Panc1 (cell line): ENCODE data around the gene ORMDL2. TPM values are rescaled to one million over a fixed set of nuclear protein-coding genes. Genes with fewer than 3 reads are reported as not detected.

Source experiments
- ATAC-seq: fragments of 200-7000 bp; cut with Tn5 transposase; 2 replicates; pipeline ENCODE4 v1.9.1; 2020; ENCODE audit warnings: mild to moderate bottlenecking, moderate library complexity
- BruUV-seq: library from RNA; stranded (reverse); fragments of 400-500 nt; replicated peaks from 2 replicates; lab custom pipeline; 2021; lab: Mats Ljungman, UMichigan
- CTCF ChIA-PET: fragments of 300-600 bp; sonication (Branson Sonifier 250); formaldehyde crosslinking; loops from one replicate; lab custom pipeline; 2022; ENCODE audit warnings: antibody characterized with exemption; lab: Charles Lee
- POLR2A ChIA-PET: fragments of 300-600 bp; sonication (Branson Sonifier 250); formaldehyde crosslinking; loops from one replicate; lab custom pipeline; 2022; ENCODE audit warnings: antibody characterized with exemption; lab: Charles Lee
- DNase-seq: peaks from one replicate; pipeline ENCODE4 v3.0.0-alpha.2; 2010; ENCODE audit warnings: low read depth, low spot score
- H3K27ac ChIP-seq: 2 replicates; pipeline ENCODE4 v1.5.1; 2011; ENCODE audit warnings: mild to moderate bottlenecking, low read length, inconsistent platforms
- H3K27me3 ChIP-seq: fragments of 200-500 bp; sonication (Bioruptor generic); 2 replicates; pipeline ENCODE4 v1.6.0; 2014; ENCODE audit warnings: low read length, inconsistent platforms; ENCODE audit not compliant: control insufficient read depth, insufficient read depth
- H3K36me3 ChIP-seq: fragments of 200-500 bp; sonication (Bioruptor generic); 2 replicates; pipeline ENCODE4 v1.5.1; 2014; ENCODE audit warnings: inconsistent platforms, mild to moderate bottlenecking, low read length, moderate library complexity; ENCODE audit not compliant: control insufficient read depth, insufficient read depth
- H3K4me1 ChIP-seq: 2 replicates; pipeline ENCODE4 v1.5.1; 2011; ENCODE audit warnings: inconsistent platforms, mild to moderate bottlenecking, low read length, moderate library complexity; ENCODE audit not compliant: control insufficient read depth, insufficient read depth
- H3K4me3 ChIP-seq, 2 experiments: 2 replicates each; pipeline ENCODE4 v1.5.1; 2011 to 2012; ENCODE audit warnings: low read depth in 2 of 2, low read length in 2 of 2, mild to moderate bottlenecking in 2 of 2, inconsistent platforms in 1 of 2, moderate library complexity in 1 of 2
- H3K9me3 ChIP-seq: fragments of 200-500 bp; sonication (Bioruptor generic); 2 replicates; pipeline ENCODE4 v1.5.1; 2014; ENCODE audit warnings: low read depth, mild to moderate bottlenecking, inconsistent platforms, low read length, moderate library complexity; ENCODE audit not compliant: control insufficient read depth, insufficient read depth
- CTCF ChIP-seq: fragments of 450-650 bp; IDR thresholded peaks from 2 replicates; pipeline ENCODE4 v1.5.1; 2017; ENCODE audit warnings: mild to moderate bottlenecking
- POLR2AphosphoS5 ChIP-seq: IDR thresholded peaks from 2 replicates; pipeline ENCODE4 v1.6.1; 2012; ENCODE audit warnings: mild to moderate bottlenecking, low read depth, low read length, moderate library complexity
- REST ChIP-seq, 2 experiments: IDR thresholded peaks; 2 replicates each; pipeline ENCODE4 v1.6.1; 2011 to 2012; ENCODE audit warnings: low read depth in 2 of 2, control low read depth in 1 of 2, low read length in 1 of 2, mild to moderate bottlenecking in 1 of 2, moderate library complexity in 1 of 2; ENCODE audit not compliant: insufficient read depth in 1 of 2
- SIN3A ChIP-seq: IDR thresholded peaks from 2 replicates; pipeline ENCODE4 v1.6.1; 2012; ENCODE audit warnings: low read depth, mild to moderate bottlenecking, low read length, moderate library complexity, borderline replicate concordance; ENCODE audit not compliant: insufficient read depth
- TCF7L2 ChIP-seq: IDR thresholded peaks from 2 replicates; pipeline ENCODE4 v1.6.1; 2011; ENCODE audit warnings: mild to moderate bottlenecking, low read depth, low read length, inconsistent platforms
- in situ Hi-C: cut with HindIII; loops from 2 replicates; pipeline ENCODE4 v1.10.0; 2016; ENCODE audit warnings: low sequenced_read_pairs, low pct_unique_long_range_greater_than_20kb
- intact Hi-C: fragments of 100-400 bp; cut with micrococcal nuclease; formaldehyde crosslinking; loops from one replicate; pipeline ENCODE4 v1.10.0; 2022; ENCODE audit not compliant: unreplicated experiment
- total RNA-seq: library from RNA; stranded (reverse); gene quantifications from one replicate; pipeline ENCODE4 v1.2.1, GENCODE V29; 2021; ENCODE audit not compliant: unreplicated experiment

ORMDL2 gene
- total RNA-seq, 1 experiment from 2014 or later = 59.6 TPM

- in situ Hi-C loops = no loop called here
- DNase-seq = no peak
- ChIA-PET POLR2A (interaction anchor here (0.6 to 2.0 kb wide), 6 partner anchors 10 to 1702 kb away, joined by 3 to 21 read pairs (median 7); partner anchors contain the start of genes ORMDL2 and SARNP), CTCF (interaction anchor here (0.6 to 1.0 kb wide), 4 partner anchors 9 to 280 kb away, joined by 3 to 6 read pairs (median 4); no protein-coding TSS in a partner anchor)
- peak overlapping the region; percentile 92 for H3K27ac ChIP-seq
- TSS peak; percentile 80 for BruUV-seq
- peaks cover 6% of the 10 kb centered on the region; the same call in 1 of the 2 replicates for H3K36me3 ChIP-seq
- H3K27me3 ChIP-seq = no peaks in the 10 kb centered on the region
- intact Hi-C loops = loop anchor here (2.0 kb wide), 1 partner anchor 97 kb away; the partner anchor contains the start of gene PYM1
- H3K4me3 ChIP-seq = peak overlapping the region; percentile 75 to 92
- peaks cover 24% of the 10 kb centered on the region for H3K4me1 ChIP-seq
- peak; percentile 70 for ATAC-seq
- H3K9me3 ChIP-seq = no peaks in the 10 kb centered on the region
- TF ChIP-seq POLR2AphosphoS5 = no peak
- 0 out of 2 replicates have a peak, but pooled peaks have one; percentile 41 for TF ChIP-seq TCF7L2
These were observed 12.2 kb downstream of the ORMDL2 start for GRCh38 chr12:55829967-55830600.

GRCh38 chr12:55830601-55831446 lies 13.0 kb downstream of the ORMDL2 start:
- POLR2A ChIA-PET = interaction anchor here (1.1 to 2.0 kb wide), 2 partner anchors 13 to 15 kb away, joined by 3 to 21 read pairs; partner anchors contain the start of genes ORMDL2 and SARNP
- H3K9me3 ChIP-seq = no peaks in the 10 kb centered on the region
- no TSS peak for BruUV-seq
- in situ Hi-C loops (no loop called here), intact Hi-C loops (no loop called here)
- no peaks in the 10 kb centered on the region for H3K27me3 ChIP-seq
- H3K4me3 ChIP-seq = peak overlapping the region; percentile 75 to 92
- no peak for DNase-seq
- TF ChIP-seq CTCF (no peak), POLR2AphosphoS5 (no peak), REST (IDR thresholded peaks at IDR 0.05; ENCODE audit: insufficient read depth in 1 of 2, low read depth in 2 of 2, low read length in 1 of 2) (no peak), TCF7L2 (no peak), SIN3A (no peak)
- peak overlapping the region; percentile 92 for H3K27ac ChIP-seq
- ATAC-seq = no peak
- CTCF ChIA-PET = interaction anchor here (0.6 kb wide), 1 partner anchor 59 kb away, joined by 4 read pairs; no protein-coding TSS in a partner anchor
- H3K4me1 ChIP-seq = peaks cover 23% of the 10 kb centered on the region
- H3K36me3 ChIP-seq = peaks cover 6% of the 10 kb centered on the region; the same call in 1 of the 2 replicates
